ENCODE data around the gene GTF2F2. TPM values are rescaled to one million over a fixed set of nuclear protein-coding genes. Genes with fewer than 3 reads are reported as not detected.

Gene GTF2F2
- total RNA-seq, 2 experiments from 2014 or later, result 15.3 to 15.5 TPM

- Mint-ChIP-seq H3K36me3 (ENCODE audit: low read depth) (peaks cover 25% of the 10 kb centered on the region), H3K27ac (no peak overlapping the region), H3K27me3 (no peaks in the 10 kb centered on the region), H3K4me3 (no peak overlapping the region), H3K4me1 (peaks cover 8% of the 10 kb centered on the region), H3K9me3 (peaks cover 16% of the 10 kb centered on the region)
- CTCF ChIA-PET, result no interaction called here
- POLR2A ChIA-PET, result no interaction called here
- no peak for DNase-seq
These were observed 16.6 kb downstream of the GTF2F2 start for GRCh38 chr13:45136741-45137504.

DNA sequence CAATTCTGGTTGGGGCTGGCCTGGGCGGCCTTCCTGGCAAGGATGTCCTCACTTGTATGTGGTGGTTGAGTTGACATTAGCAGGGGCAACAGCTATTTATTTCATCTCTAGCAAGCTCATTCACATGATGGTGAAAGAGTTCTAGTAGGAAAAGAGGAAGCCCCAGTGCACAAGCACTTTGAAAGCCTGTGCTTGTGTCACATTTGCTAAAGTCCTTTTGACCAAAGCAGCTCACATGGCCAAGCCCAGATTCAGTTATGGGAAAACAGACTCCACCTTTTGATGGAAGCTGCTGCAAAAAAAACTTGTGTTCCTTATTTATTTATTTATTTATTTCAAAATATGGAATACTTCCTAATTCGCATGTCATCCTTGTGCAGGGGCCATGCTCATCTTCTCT, 17.2 kb downstream of the GTF2F2 start:
- ChIA-PET CTCF (no interaction called here), POLR2A (no interaction called here)
- peaks cover 3% of the 10 kb centered on the region for H3K4me1 Mint-ChIP-seq
- peaks cover 12% of the 10 kb centered on the region for H3K9me3 Mint-ChIP-seq
- DNase-seq, result no peak
- H3K36me3 Mint-ChIP-seq (ENCODE audit: low read depth), result peaks cover 20% of the 10 kb centered on the region
- no peak overlapping the region for H3K4me3 Mint-ChIP-seq
- H3K27me3 Mint-ChIP-seq, result no peaks in the 10 kb centered on the region
- H3K27ac Mint-ChIP-seq, result no peak overlapping the region

GRCh38 chr13:45138282-45138681, 18.0 kb downstream of the GTF2F2 start:
- no peak for DNase-seq
- Mint-ChIP-seq H3K36me3 (ENCODE audit: low read depth) (peaks cover 16% of the 10 kb centered on the region), H3K4me3 (no peak overlapping the region), H3K9me3 (peaks cover 6% of the 10 kb centered on the region), H3K4me1 (no peaks in the 10 kb centered on the region), H3K27me3 (no peaks in the 10 kb centered on the region), H3K27ac (no peak overlapping the region)
- ChIA-PET POLR2A (no interaction called here), CTCF (no interaction called here)

GRCh38 chr13:45141369-45141768, 21.1 kb downstream of the GTF2F2 start:
- no peaks in the 10 kb centered on the region for H3K27me3 Mint-ChIP-seq
- H3K36me3 Mint-ChIP-seq (ENCODE audit: low read depth), result peaks cover 13% of the 10 kb centered on the region
- no peak for DNase-seq
- POLR2A ChIA-PET, result no interaction called here
- no peak overlapping the region for H3K4me3 Mint-ChIP-seq
- no peak overlapping the region for H3K27ac Mint-ChIP-seq
- H3K4me1 Mint-ChIP-seq, result no peaks in the 10 kb centered on the region
- CTCF ChIA-PET, result no interaction called here
- H3K9me3 Mint-ChIP-seq, result no peaks in the 10 kb centered on the region

GRCh38 chr13:45142440-45143345, 22.4 kb downstream of the GTF2F2 start:
- CTCF ChIA-PET, result no interaction called here
- POLR2A ChIA-PET, result no interaction called here
- H3K9me3 Mint-ChIP-seq, result no peaks in the 10 kb centered on the region
- H3K36me3 Mint-ChIP-seq (ENCODE audit: low read depth), result peaks cover 13% of the 10 kb centered on the region
- H3K4me3 Mint-ChIP-seq, result no peak overlapping the region
- H3K27me3 Mint-ChIP-seq, result no peaks in the 10 kb centered on the region
- no peaks in the 10 kb centered on the region for H3K4me1 Mint-ChIP-seq
- no peak for DNase-seq
- no peak overlapping the region for H3K27ac Mint-ChIP-seq

GRCh38 chr13:45143346-45143751, 23.0 kb downstream of the GTF2F2 start:
- Mint-ChIP-seq H3K27me3 (no peaks in the 10 kb centered on the region), H3K4me3 (no peak overlapping the region), H3K4me1 (no peaks in the 10 kb centered on the region), H3K36me3 (ENCODE audit: low read depth) (peaks cover 7% of the 10 kb centered on the region), H3K9me3 (no peaks in the 10 kb centered on the region), H3K27ac (no peak overlapping the region)
- ChIA-PET POLR2A (interaction anchor here (0.8 kb wide), 1 partner anchor 11 kb away, joined by 3 read pairs; no protein-coding TSS in a partner anchor), CTCF (no interaction called here)
- DNase-seq, result no peak

DNA sequence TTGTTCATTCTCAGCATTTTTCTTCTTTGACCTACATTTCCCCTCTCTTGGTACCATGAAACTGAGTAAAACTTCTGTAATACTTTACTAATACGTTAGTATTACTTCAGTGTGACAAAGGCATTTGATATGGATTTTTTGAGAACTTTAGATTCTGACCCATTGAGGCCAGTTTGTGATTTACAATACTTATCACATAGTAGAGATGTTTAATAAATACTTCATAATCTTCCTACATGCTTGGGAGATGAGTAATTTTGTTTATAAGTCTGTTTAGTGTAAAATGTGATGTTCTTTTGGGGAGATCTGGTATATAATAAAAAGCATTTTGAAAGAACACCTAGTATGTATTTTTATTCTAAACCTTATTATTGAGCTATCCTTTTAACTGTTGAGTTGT, 29.7 kb downstream of the GTF2F2 start:
- Mint-ChIP-seq H3K4me1 (no peaks in the 10 kb centered on the region), H3K36me3 (ENCODE audit: low read depth) (peaks cover 8% of the 10 kb centered on the region), H3K27me3 (no peaks in the 10 kb centered on the region), H3K9me3 (no peaks in the 10 kb centered on the region), H3K4me3 (no peak overlapping the region), H3K27ac (no peak overlapping the region)
- CTCF ChIA-PET, result no interaction called here
- no peak for DNase-seq
- POLR2A ChIA-PET, result no interaction called here

- Mint-ChIP-seq H3K9me3 (peaks cover 5% of the 10 kb centered on the region), H3K27ac (no peak overlapping the region), H3K27me3 (no peaks in the 10 kb centered on the region), H3K4me3 (no peak overlapping the region), H3K4me1 (no peaks in the 10 kb centered on the region), H3K36me3 (ENCODE audit: low read depth) (peaks cover 44% of the 10 kb centered on the region)
- CTCF ChIA-PET, result no interaction called here
- DNase-seq, result no peak
- POLR2A ChIA-PET, result no interaction called here
These were observed 36.5 kb downstream of the GTF2F2 start for GRCh38 chr13:45156565-45157361.

- CTCF ChIA-PET, result interaction anchor here (0.6 kb wide), 1 partner anchor 124 kb away, joined by 3 read pairs; no protein-coding TSS in a partner anchor
- Mint-ChIP-seq H3K4me3 (no peak overlapping the region), H3K27ac (no peak overlapping the region), H3K27me3 (no peaks in the 10 kb centered on the region), H3K36me3 (ENCODE audit: low read depth) (peaks cover 26% of the 10 kb centered on the region), H3K4me1 (no peaks in the 10 kb centered on the region), H3K9me3 (peaks cover 5% of the 10 kb centered on the region)
- DNase-seq, result no peak
- POLR2A ChIA-PET, result no interaction called here
These were observed 41.9 kb downstream of the GTF2F2 start for GRCh38 chr13:45162194-45162593.

- H3K27me3 Mint-ChIP-seq, result no peaks in the 10 kb centered on the region
- H3K4me3 Mint-ChIP-seq, result no peak overlapping the region
- peaks cover 21% of the 10 kb centered on the region for H3K36me3 Mint-ChIP-seq (ENCODE audit: low read depth)
- DNase-seq, result no peak
- H3K27ac Mint-ChIP-seq, result no peak overlapping the region
- ChIA-PET POLR2A (no interaction called here), CTCF (interaction anchor here (0.6 kb wide), 1 partner anchor 124 kb away, joined by 3 read pairs; no protein-coding TSS in a partner anchor)
- H3K4me1 Mint-ChIP-seq, result no peaks in the 10 kb centered on the region
- peaks cover 5% of the 10 kb centered on the region for H3K9me3 Mint-ChIP-seq
These were observed 42.5 kb downstream of the GTF2F2 start for GRCh38 chr13:45162821-45163220.

DNA sequence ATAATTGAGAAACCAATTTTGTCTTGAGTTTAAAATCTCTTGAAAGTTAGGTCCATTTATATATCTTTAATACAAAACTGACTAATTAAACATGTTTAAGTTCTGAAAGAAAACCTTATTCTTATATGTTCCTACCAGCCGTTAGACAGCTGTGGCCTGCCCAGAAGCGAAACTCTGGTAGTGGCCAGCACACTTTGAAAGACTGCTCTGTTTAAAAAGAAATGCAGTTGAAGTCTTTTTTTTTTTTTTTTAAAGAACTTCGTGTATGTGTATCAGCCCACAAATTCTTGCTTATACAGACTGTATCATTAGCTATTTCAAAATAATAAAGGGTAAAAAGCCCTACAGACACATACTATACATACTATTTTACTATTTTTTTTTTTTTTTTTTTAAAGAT, 46.5 kb downstream of the GTF2F2 start:
- no peak overlapping the region for H3K27ac Mint-ChIP-seq
- no peaks in the 10 kb centered on the region for H3K4me1 Mint-ChIP-seq
- H3K9me3 Mint-ChIP-seq, result no peaks in the 10 kb centered on the region
- ChIA-PET CTCF (interaction anchor here (0.7 kb wide), 1 partner anchor 13 kb away, joined by 5 read pairs; no protein-coding TSS in a partner anchor), POLR2A (no interaction called here)
- no peaks in the 10 kb centered on the region for H3K27me3 Mint-ChIP-seq
- H3K4me3 Mint-ChIP-seq, result no peak overlapping the region
- peaks cover 14% of the 10 kb centered on the region for H3K36me3 Mint-ChIP-seq (ENCODE audit: low read depth)
- DNase-seq, result no peak

DNA sequence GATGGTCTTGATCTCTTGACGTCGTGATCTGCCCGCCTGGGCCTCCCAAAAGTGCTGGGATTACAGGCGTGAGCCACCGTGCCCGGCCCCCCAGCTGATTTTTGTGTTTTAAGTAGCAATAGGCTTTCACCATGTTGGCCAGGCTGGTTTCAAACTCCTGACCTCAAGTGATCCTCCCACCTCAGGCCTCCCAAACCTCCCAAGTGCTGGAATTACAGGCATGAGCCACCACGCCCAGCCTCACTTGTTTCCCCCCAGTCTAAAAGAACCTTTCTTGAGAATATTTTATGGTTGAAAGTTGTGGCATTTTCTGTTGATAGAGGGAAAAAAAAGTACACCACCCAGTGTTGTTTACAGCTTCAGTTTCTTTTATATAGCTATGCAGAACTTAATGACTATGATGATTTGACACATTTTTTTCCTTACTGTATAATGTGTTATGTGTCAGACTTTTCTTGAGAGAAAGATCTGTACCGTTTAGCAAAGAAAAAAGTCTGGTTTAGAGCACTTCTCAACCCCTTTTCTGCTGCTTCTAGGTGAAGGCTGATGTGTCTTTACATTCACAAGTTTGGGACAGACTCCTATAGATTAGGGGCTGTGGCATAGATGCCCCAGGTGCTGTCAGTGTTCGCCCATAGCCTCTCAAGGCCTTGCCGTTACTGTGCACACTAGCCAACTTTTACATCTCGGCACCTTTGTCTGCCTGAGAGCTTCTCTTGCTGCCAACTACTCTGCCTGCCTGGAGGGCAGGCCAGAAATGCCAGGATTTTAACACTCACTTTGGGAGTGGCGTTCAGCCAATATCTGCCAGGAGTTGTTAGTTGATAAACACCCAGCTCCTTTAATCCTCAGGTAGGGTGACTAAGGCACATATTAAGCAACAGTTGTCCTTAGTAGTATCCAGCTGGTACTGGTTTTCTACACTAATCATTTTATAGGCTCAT, 47.6 kb downstream of the GTF2F2 start:
- CTCF ChIA-PET, result interaction anchor here (0.7 kb wide), 1 partner anchor 12 kb away, joined by 5 read pairs; no protein-coding TSS in a partner anchor
- Mint-ChIP-seq H3K4me3 (no peak overlapping the region), H3K4me1 (no peaks in the 10 kb centered on the region), H3K9me3 (no peaks in the 10 kb centered on the region), H3K36me3 (ENCODE audit: low read depth) (peaks cover 18% of the 10 kb centered on the region), H3K27ac (no peak overlapping the region), H3K27me3 (no peaks in the 10 kb centered on the region)
- no peak for DNase-seq
- POLR2A ChIA-PET, result no interaction called here

All from activated CD4-positive, alpha-beta memory T cell treated with anti-CD3 and anti-CD28 coated beads, Interleukin-2, amount 10 ng/mL, durations not matched to agents 7 days and 5 days (primary cell).